Fibroblast of the aortic adventitia (primary cell): ENCODE results near the gene NPFFR2. TPM values are rescaled to one million over a fixed set of nuclear protein-coding genes. Genes with fewer than 3 reads are reported as not detected.
"Not testable (repeated sequence)": the region's sequence is repeated elsewhere in the genome, so short reads cannot be mapped to it uniquely, and the experiment has no call there.

Source experiments
- DNase-seq: peaks from one replicate; pipeline ENCODE4 v3.0.0-alpha.2; 2010; ENCODE audit warnings: low read depth
- H3K4me3 ChIP-seq: 2 replicates; pipeline ENCODE4 v1.5.1; 2011; ENCODE audit warnings: low read depth, mild to moderate bottlenecking, control low read depth, low read length, moderate library complexity
- CTCF ChIP-seq: IDR thresholded peaks from 2 replicates; pipeline ENCODE4 v1.5.1; 2011; ENCODE audit warnings: mild to moderate bottlenecking, low read length, control low read depth, inconsistent platforms; ENCODE audit not compliant: insufficient read depth
- total RNA-seq: library from RNA; depleted of rRNA; stranded (reverse); fragments of >200 nt; gene quantifications from 2 replicates; pipeline ENCODE4 v1.2.3, GENCODE V29; 2012; ENCODE audit warnings: low replicate concordance

Gene NPFFR2
- total RNA-seq, 1 donor = not detected

DNA sequence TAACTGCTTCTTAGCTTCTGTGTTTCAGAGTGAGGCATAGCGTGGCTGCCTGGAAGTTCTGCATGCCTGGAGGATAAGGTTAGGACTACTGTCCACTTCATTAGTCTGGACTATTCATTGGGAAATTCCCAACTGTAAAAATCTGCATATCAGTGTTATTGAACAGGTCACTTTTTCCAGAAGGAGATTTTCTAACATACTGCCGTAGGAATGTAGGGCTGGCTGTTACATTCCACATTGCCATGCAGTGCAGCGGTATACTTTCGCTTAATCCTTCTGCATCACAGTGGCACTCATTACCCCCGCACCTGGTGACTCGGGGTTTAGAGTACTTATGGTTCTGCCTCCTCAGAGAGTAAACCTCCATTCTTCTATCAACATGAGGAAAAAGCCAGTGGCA is 104.6 kb downstream of the NPFFR2 start:
- TF ChIP-seq CTCF = no peak
- DNase-seq = no peak
- no peak overlapping the region for H3K4me3 ChIP-seq

DNA sequence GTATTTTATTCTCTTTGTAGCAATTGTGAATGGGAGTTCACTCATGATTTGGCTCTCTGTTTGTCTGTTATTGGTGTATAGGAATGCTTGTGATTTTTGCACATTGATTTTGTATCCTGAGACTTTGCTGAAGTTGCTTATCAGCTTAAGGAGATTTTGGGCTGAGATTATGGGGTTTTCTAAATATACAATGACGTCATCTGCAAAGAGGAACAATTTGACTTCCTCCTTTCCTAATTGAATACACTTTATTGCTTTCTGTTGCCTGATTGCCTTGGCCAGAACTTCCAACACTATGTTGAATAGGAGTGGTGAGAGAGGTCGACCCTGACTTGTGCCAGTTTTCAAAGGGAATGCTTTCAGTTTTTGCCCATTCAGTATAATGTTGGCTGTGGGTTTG is 108.2 kb downstream of the NPFFR2 start:
- DNase-seq, H3K4me3 ChIP-seq: not testable (repeated sequence)

GRCh38 chr4:72144241-72144640 is 112.4 kb downstream of the NPFFR2 start:
- no peak for TF ChIP-seq CTCF
- DNase-seq = no peak
- no peak overlapping the region for H3K4me3 ChIP-seq

DNA sequence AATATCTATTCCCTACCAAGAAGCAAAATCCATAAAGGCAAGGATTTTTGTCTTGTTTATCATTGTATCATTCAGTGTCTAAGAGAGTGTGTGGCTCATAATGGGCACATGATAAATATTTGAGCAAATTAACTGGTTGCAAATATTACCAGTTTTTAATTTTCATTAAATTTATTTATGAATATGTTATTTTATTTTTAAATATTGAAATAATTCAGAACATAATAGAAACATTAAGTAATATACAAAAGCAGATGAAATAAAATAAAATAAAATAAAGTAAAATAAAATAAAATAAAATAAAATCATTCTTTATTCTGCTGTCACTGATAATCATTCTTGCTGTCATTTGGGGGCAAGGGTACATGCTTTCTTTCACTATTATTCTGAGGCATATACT is 120.9 kb downstream of the NPFFR2 start:
- no peak for TF ChIP-seq CTCF
- DNase-seq = no peak
- H3K4me3 ChIP-seq = no peak overlapping the region

GRCh38 chr4:72153634-72154033 is 121.8 kb downstream of the NPFFR2 start:
- not testable (repeated sequence) for DNase-seq, H3K4me3 ChIP-seq

DNA sequence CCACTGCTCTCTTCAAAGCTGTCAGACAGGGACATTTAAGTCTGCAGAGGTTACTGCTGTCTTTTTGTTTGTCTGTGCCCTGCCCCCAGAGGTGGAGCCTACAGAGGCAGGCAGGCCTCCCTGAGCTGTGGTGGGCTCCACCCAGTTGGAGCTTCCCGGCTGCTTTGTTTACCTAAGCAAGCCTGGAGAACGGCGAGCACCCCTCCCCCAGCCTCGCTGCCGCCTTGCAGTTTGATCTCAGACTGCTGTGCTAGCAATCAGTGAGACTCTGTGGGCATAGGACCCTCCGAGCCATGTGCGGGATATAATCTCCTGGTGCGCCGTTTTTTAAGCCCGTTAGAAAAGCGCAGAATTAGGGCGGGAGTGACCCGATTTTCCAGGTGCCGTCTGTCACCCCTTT is 137.5 kb downstream of the NPFFR2 start:
- not testable (repeated sequence) for H3K4me3 ChIP-seq, DNase-seq

- H3K4me3 ChIP-seq = no peak overlapping the region
- DNase-seq = no peak
- TF ChIP-seq CTCF = no peak
Observed at GRCh38 chr4:72169861-72170260, 138.1 kb downstream of the NPFFR2 start.

- H3K4me3 ChIP-seq = no peak overlapping the region
- no peak for TF ChIP-seq CTCF
- DNase-seq = no peak
Observed at GRCh38 chr4:72171761-72172160, 140.0 kb downstream of the NPFFR2 start.

GRCh38 chr4:72179342-72179741 is 147.5 kb downstream of the NPFFR2 start:
- no peak for DNase-seq
- TF ChIP-seq CTCF = no peak
- no peak overlapping the region for H3K4me3 ChIP-seq
